SH-SY5Y (cell line): ENCODE data around the gene GTF2A1L.

Source experiments
- GATA2 ChIP-seq: IDR thresholded peaks from 2 replicates; pipeline ENCODE4 v1.6.1; 2011; ENCODE audit warnings: mild to moderate bottlenecking, low read depth, low read length
- GATA3 ChIP-seq: IDR thresholded peaks from 2 replicates; pipeline ENCODE4 v1.6.1; 2011; ENCODE audit warnings: low read depth, mild to moderate bottlenecking, low read length, moderate library complexity

DNA sequence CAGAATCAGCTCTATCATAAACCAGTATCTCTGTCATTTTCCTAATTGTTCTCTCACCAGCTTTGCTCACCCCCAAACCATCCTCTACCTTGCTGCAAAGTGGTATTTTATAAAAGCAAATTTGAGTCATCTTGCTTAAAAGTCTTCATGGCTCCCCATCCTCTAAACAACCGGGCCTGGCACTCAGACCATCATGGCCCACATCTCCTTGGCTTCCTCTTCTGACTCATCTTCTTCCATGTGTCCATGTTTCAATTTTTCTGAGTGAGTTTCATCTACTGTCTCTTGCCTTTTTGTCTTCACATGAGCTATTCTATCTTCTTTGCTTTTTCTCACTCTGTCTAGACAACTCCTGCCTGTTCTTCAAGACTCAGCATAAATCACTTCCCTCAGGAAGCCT, 79.2 kb downstream of the GTF2A1L start:
- no peak for TF ChIP-seq GATA3
- TF ChIP-seq GATA2 = no peak
